Small intestine (tissue), 7 donors: ENCODE data around the gene NKX6-1. TPM values are rescaled to one million over a fixed set of nuclear protein-coding genes. Genes with fewer than 3 reads are reported as not detected.

Source experiments
- DNase-seq, 2 donors: peaks; one replicate each; pipeline versions ENCODE4 v3.0.0 to v3.0.0-alpha.2; 2013
- FAIRE-seq: peaks from 2 replicates; lab custom pipeline; 2012; peaks lifted over from hg19 to GRCh38; lab: Jason Lieb, UNC
- H3K27ac ChIP-seq, 3 donors: one replicate each; pipeline ENCODE4 v1.5.1; 2013; ENCODE audit warnings: low read length in 2 of 3, mild to moderate bottlenecking in 2 of 3, control low read depth in 1 of 3, inconsistent platforms in 1 of 3, low read depth in 1 of 3, moderate library complexity in 1 of 3
- H3K27me3 ChIP-seq, 3 donors: one replicate each; pipeline ENCODE4 v1.6.1; 2013; ENCODE audit warnings: low read length in 3 of 3, inconsistent platforms in 1 of 3; ENCODE audit not compliant: control insufficient read depth in 3 of 3, insufficient read depth in 3 of 3
- H3K36me3 ChIP-seq, 3 donors: one replicate each; pipeline ENCODE4 v1.6.1; 2013; ENCODE audit warnings: low read length in 3 of 3, inconsistent platforms in 1 of 3, low read depth in 1 of 3, mild to moderate bottlenecking in 1 of 3, moderate library complexity in 1 of 3; ENCODE audit not compliant: control insufficient read depth in 3 of 3, insufficient read depth in 2 of 3
- H3K4me1 ChIP-seq, 3 donors: one replicate each; pipeline ENCODE4 v1.6.1; 2013; ENCODE audit warnings: low read length in 2 of 3, inconsistent platforms in 1 of 3, low read depth in 1 of 3, mild to moderate bottlenecking in 1 of 3, moderate library complexity in 1 of 3; ENCODE audit not compliant: control insufficient read depth in 3 of 3, insufficient read depth in 2 of 3
- H3K4me3 ChIP-seq, 3 donors: one replicate each; pipeline ENCODE4 v1.5.1; 2013; ENCODE audit warnings: low read length in 3 of 3, control low read depth in 1 of 3, inconsistent platforms in 1 of 3, low read depth in 1 of 3, mild to moderate bottlenecking in 1 of 3, moderate library complexity in 1 of 3
- H3K9me3 ChIP-seq, 2 donors: one replicate each; pipeline ENCODE4 v1.6.1; 2013; ENCODE audit warnings: low read depth in 1 of 2, low read length in 1 of 2; ENCODE audit not compliant: control insufficient read depth in 2 of 2, insufficient read depth in 1 of 2
- WGBS, 3 donors: extraction: QIAGEN DNeasy Blood & Tissue Kit; methylation state at CpG; one replicate each; pipeline ENCODE4 v1.1.7; 2013; 5-methylcytosine and 5-hydroxymethylcytosine counted together
- polyA plus RNA-seq, 4 donors: library from polyadenylated mRNA; stranded (reverse) in 3 of 4; unstranded in 1 of 4; fragments of 200-250 nt in 3 of 4; fragments of 120-200 nt in 1 of 4; gene quantifications; one replicate each; pipeline versions ENCODE4 v1.2.1 to v1.2.3, GENCODE V29; 2013
- donor health status: healthy with polysubstance abuse.
- donor health status: control.
- donor health status: control.
- donor health status: Bipolar disorder and iron deficiency.
- donor health status: healthy.

The NKX6-1 gene
- polyA plus RNA-seq, 4 donors, result not detected

DNA sequence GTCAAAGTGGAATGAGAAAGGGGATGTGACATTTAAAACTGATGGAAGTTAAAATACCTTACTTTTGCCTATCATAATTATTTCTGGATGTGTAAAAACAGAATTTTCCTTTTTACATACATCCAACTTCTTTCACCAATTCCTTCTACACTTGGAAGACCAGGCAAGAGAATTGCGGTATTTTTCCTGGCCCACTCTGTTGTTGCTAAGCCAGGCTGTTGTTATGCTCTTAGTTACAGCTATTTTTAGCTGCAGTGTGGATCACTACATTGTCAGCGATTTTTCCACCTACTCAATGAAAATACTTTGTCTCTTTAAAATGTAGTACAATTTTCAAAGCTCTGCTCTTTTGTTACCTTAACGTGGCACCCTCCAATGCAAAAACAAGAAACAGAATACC, 43.4 kb downstream of the NKX6-1 start:
- no peaks in the 10 kb centered on the region for H3K9me3 ChIP-seq
- no peak overlapping the region for H3K27ac ChIP-seq
- DNase-seq (no peak), FAIRE-seq (no peak)
- no peaks in the 10 kb centered on the region for H3K4me1 ChIP-seq
- H3K27me3 ChIP-seq, result peaks cover 0 to 3% (median 2%) of the 10 kb centered on the region in 3 donors
- WGBS, 3 donors, result 58 to 75% (median 73%) methylated on average over 3 of the region's 3 CpGs
- no peak overlapping the region for H3K4me3 ChIP-seq
- no peaks in the 10 kb centered on the region for H3K36me3 ChIP-seq

DNA sequence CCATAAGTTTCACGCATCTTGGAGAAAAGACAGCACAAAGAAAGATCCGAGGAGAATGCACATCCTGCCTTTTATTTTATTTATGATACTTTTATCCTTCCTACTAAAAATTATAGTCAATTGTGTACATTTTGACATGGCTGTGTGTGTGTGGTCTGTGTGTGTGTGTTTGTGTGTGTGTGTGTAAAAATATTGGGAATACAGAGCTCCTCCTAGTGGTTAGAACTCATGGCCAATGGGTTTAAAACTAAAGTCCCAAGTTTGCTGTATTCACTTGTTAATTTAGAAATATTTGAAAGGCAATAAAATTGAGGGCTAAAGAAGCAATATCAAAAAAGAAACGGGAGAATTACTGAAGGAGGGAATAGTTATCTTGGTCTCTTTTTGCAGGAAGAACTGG, 47.5 kb downstream of the NKX6-1 start:
- 31 to 43% (median 33%) methylated on average over 3 of the region's 3 CpGs for WGBS, 3 donors
- Histone ChIP-seq H3K4me1 (no peaks in the 10 kb centered on the region), H3K4me3 (no peak overlapping the region), H3K27me3 (peaks cover 0 to 2% (median 0%) of the 10 kb centered on the region in 3 donors), H3K27ac (no peak overlapping the region), H3K9me3 (no peaks in the 10 kb centered on the region), H3K36me3 (no peaks in the 10 kb centered on the region)
- DNase-seq, result peak in 1 of 2 donors; percentile 14
- no peak for FAIRE-seq

DNA sequence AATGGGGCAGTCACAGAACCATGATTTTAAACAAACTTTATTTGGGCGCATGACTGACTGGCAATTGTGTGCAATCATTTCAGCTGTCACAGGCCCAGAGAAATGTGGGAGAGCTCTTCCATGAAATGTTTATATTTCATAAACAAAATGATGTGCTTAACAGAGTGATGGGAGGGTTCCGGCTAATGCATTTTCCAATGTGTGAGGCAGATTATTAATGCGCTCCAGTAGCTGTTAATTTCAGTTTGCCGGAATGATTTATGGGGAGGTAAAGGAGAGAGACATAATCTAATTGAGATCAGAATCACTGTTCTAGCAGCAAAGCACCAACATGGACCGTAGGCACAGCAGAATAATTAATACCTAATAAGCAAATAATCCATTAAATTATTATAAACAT, 55.6 kb downstream of the NKX6-1 start:
- H3K9me3 ChIP-seq, result no peaks in the 10 kb centered on the region
- H3K27me3 ChIP-seq, result no peaks in the 10 kb centered on the region
- H3K4me3 ChIP-seq, result no peak overlapping the region
- no peaks in the 10 kb centered on the region for H3K36me3 ChIP-seq
- 60 to 89% (median 75%) methylated on average over 5 of the region's 5 CpGs for WGBS, 3 donors
- H3K27ac ChIP-seq, result no peak overlapping the region
- DNase-seq (no peak), FAIRE-seq (no peak)
- H3K4me1 ChIP-seq, result no peaks in the 10 kb centered on the region

DNA sequence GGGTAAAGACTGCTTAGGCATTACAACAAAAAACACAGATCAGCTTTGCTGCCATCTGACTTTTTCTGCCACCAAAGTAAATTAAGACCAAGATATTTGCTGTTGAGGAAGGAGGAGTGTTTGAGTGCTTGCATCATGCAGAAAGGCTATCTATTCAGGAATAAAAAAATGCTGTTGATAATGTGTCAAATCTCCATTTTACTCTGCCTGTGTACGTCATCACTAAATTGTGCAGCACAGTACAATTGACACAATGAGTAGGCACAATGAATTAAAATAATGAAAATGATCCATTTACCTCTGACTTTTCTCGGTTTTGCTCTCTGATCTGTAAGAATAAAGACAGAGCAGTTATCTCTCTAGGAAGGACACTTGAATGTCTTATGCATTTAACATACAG, 56.3 kb downstream of the NKX6-1 start:
- no peak for FAIRE-seq
- H3K4me1 ChIP-seq, result no peaks in the 10 kb centered on the region

More for the DNA sequence above, 56.3 kb downstream of the NKX6-1 start:
- WGBS, 3 donors, result 68 to 80% (median 75%) methylated on average over 2 of the region's 2 CpGs
- no peaks in the 10 kb centered on the region for H3K36me3 ChIP-seq
- H3K9me3 ChIP-seq, result no peaks in the 10 kb centered on the region
- no peak overlapping the region for H3K4me3 ChIP-seq
- no peak for DNase-seq
- no peaks in the 10 kb centered on the region for H3K27me3 ChIP-seq
- no peak overlapping the region for H3K27ac ChIP-seq

Other genes starting within 250 kb of the NKX6-1 start
- 10 to 100 TPM; 19.2 to 65.4 (median 27.0) TPM for gene CDS1, start 83.8 kb upstream of the NKX6-1 start, polyA plus RNA-seq